SK-N-MC (cell line): ENCODE data around the gene PDCD7.

Source experiments
- EZH2 ChIP-seq: fragments of 200-600 bp; sonication (generic); IDR thresholded peaks from one replicate; pipeline ENCODE4 v1.6.1; 2017; ENCODE audit warnings: antibody characterized with exemption
- POLR2AphosphoS5 ChIP-seq: IDR thresholded peaks from 2 replicates; pipeline ENCODE4 v1.6.1; 2012; ENCODE audit warnings: mild to moderate bottlenecking, low read depth, low read length, borderline replicate concordance

DNA sequence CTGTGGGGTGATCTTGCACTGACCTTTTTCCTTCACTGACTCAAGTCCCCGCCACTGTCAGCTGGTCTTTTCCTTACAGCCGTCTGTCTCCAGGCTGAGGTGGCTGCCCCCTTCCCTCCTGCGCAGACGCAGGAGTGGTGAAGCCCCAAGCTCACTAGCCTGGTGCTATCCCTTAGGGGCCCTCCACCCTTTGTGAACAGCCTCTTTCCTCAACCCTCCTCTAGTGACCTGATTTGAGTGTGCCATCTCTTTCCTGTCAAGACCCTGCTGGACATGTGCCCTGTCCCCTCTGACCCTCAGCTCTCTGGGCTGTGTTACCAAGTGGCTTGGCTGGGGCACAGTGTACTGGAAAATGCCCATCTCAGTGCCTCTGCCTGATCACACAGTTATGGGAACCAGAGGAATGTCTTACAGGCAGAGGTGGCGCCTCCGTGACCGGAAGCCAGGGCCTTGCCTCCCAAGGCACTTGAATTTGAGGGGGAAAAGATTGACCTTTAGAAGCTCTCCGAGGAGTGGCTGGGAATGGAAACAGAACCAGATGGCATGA, 48.3 kb downstream of the PDCD7 start:
- no peak for TF ChIP-seq POLR2AphosphoS5
- TF ChIP-seq EZH2 = no peak
